ENCODE data around the gene TMEM168.
"Not testable (repeated sequence)": the region's sequence is repeated elsewhere in the genome, so short reads cannot be mapped to it uniquely, and the experiment has no call there.

The TMEM168 gene, protein sequence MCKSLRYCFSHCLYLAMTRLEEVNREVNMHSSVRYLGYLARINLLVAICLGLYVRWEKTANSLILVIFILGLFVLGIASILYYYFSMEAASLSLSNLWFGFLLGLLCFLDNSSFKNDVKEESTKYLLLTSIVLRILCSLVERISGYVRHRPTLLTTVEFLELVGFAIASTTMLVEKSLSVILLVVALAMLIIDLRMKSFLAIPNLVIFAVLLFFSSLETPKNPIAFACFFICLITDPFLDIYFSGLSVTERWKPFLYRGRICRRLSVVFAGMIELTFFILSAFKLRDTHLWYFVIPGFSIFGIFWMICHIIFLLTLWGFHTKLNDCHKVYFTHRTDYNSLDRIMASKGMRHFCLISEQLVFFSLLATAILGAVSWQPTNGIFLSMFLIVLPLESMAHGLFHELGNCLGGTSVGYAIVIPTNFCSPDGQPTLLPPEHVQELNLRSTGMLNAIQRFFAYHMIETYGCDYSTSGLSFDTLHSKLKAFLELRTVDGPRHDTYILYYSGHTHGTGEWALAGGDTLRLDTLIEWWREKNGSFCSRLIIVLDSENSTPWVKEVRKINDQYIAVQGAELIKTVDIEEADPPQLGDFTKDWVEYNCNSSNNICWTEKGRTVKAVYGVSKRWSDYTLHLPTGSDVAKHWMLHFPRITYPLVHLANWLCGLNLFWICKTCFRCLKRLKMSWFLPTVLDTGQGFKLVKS

DNA sequence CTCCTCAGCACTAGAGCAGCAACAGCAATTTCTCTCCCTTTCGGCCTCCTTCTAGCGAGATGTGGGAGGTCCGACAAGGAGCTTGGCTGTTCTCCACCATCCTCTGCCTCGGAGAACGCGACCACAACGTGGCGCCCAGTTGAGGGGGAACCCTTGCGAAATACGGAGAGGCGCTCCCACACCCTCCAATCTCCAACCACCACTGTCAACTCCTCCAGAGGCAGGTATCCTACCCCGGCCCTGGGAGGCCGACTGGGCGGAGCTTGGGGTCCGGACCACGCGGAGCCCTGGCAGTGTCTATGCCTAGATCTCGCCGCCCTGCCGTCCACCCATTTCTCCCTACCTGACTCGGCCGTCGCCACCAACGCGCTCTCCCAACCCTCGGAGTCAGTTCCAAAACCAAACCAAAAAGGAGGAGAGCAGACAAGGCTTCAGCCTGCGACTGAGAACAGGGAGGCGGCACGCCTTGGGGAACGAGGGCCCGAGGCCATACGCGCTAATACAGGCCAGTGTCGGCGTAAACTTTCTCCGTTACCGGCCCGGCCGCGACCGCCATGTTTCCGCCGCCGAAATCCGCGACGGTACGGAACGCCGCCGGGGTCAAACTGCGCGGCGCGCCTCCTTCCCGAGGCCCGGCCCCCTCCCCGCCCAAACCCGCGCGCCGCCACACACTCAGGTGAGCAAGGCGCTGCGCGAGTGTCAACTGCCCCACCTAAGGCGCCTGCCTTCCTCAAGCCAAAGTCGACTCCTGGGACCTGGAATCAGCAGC is at the start of gene TMEM168:
TMEM168 (minus strand) TSS at position 577 of the 769 bp plus-strand sequence. CDS start 5,568 bp downstream, outside the sequence.
- peak; percentile 84 for DNase-seq

DNA sequence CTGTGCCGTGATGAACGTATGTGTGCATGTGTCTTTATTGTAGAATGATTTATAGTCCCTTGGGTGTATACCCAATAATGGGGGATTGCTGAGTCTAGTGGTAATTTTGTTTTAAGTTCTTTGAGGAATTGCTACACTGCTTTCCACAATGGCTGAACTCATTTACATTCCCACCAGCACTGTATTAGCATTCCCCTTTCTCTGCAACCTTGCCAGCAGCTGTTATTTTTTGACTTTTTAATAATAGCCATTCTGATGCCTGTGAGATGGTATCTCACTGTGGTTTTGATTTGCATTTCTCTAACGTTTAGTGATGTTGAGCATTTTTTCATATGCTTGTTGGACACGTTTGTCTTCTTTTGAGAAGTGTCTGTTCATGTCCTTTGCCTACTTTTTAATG is 45.7 kb upstream of the TMEM168 start:
- DNase-seq: not testable (repeated sequence)

DNA sequence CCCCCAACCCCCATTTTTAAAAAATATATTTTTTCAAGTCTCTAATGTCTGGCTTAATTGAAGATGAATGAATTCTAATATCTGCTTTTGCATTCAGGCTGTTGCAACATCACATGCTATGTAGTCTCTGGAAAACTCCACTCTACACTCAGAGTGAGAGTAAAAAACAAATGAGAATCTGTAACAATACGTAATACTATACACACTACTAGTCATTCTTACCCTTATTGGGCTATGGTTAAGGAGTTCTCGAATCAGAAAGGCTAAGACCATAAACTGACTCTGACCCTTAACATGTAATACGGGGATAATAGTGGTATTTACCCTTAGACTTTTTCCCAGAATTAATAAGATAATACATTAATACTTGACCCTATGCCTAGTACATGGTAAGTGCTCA is 42.9 kb upstream of the TMEM168 start:
- DNase-seq: no peak

DNA sequence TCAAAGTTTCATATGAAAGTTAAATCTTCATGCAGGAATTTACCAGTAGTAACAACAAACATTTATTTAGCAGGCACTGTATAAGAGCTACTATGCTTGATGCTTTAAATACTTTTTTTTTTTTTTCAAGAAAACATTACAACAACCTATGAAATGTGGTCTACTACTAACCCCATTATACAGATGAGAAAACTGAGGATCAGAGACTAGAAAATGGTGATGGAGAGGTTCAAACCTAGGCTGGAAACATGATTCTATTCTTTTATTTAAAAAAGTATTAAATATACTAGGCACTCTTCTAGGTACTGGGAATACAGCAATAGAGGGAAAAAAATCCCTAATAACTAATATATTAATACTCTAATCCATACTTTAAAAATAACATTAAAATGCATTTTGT is 40.6 kb upstream of the TMEM168 start:
- no peak for DNase-seq

DNA sequence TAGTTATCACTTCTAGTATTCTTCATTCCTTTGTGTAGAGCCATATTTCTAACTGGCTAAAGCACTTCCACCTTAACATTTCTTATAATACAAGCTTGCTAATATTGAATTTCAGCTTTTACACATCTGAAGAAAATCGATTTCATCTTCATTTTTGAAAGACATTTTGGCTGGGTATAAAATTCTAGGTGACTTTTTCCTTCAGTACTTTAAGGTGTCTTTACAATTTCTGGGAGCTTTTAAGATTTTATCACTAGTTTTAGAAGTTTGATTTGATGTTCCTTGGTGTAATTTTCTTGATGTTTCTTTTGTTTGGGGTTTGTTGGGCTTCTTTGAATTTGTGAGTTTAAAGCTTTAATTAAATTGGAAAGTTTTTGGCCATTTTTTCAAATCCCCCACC is 38.5 kb upstream of the TMEM168 start:
- no peak for DNase-seq

DNA sequence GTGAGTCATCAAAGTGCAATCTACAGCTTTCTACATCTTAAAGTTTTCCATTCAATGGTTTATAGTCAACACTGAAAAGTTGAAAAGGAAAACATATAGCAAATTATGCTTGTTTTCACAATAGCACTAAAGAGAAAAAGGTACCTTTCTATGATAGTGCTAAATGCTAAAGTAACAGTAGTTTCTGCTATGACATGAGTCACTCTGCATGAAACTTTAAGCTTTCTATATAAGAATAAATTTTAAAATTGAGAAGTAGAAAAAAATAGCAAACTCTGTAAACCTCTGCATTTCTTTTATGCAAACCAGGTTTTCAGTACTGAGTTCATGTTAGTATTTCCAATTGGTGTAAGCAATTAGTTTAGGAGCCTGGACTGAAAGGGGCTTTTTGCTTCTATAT is 31.2 kb upstream of the TMEM168 start:
- no peak for DNase-seq

DNA sequence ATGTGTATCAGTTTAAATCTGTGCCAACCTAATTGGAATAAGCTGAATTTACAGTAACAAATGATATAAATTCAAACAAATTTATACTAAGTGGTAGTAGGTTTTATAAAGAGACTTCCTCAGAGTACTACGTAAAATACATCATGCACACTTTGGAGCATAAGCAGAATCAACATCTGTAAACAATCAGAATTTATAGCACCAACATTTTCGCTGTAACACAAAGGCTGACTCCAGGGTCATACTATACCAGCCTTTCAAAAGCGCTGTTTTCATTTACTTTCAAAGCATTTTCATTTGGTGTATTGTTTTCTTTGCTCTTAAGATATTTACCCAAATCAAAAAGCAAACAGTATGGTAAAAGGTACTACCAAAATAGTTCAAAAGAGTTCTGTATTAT is 29.3 kb upstream of the TMEM168 start:
- DNase-seq: no peak

DNA sequence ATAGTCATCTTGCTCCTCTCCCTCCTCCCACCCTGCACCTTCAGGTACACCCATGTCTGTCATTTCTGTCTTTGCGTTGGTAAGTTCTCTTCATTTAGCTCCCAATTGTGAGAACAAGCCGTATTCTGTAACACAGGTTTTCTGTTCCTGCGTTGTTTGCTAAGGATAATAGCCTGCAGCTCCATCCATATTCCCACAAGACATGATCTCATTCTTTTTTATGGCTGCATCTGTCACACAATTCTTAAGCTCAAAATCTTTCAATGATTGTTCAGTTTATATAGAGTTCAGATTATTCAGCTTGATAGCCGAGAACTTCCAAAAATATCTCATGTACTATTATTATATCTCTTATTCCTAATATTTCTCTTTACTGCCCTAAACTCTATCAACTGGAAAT is 16.0 kb upstream of the TMEM168 start:
- DNase-seq: no peak

DNA sequence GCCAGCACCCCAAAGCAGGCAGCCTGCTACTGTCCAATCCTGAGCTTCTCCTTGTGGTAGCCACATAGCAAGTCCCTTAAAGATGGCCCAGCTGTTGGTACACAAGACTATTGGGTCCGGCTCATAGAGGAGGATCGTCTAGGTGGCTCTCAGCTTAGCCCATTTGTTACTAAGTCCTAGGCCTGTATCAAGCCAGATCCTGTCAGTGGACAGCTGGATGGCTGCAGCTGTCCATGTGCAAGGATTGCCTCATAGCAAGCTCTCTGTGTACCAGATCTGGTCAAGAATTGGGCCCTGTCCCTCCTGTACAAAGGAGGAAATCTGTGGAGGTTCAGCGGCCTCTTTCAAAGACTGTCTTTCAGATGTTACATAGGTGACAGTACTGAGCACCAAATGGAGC is 12.2 kb upstream of the TMEM168 start:
- DNase-seq: no peak

DNA sequence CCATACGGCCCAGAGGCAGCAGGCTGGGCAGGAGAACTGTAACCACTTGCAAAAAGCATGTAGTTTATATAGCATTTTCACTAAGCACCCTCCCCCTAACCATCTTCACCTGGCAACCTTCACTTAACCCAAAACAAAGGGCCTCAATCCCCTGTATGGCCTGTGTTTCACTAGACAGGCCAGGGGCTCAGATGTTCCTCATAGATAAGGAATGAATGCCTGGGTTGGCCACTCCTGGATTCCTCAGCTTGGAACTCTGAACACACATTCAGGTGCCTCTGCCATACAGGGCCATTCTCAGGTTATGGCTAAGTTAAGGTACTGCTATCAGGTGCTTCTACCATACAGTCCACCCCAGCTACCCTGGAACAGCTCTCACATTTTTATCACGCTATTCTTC is 10.3 kb upstream of the TMEM168 start:
- DNase-seq: no peak

DNA sequence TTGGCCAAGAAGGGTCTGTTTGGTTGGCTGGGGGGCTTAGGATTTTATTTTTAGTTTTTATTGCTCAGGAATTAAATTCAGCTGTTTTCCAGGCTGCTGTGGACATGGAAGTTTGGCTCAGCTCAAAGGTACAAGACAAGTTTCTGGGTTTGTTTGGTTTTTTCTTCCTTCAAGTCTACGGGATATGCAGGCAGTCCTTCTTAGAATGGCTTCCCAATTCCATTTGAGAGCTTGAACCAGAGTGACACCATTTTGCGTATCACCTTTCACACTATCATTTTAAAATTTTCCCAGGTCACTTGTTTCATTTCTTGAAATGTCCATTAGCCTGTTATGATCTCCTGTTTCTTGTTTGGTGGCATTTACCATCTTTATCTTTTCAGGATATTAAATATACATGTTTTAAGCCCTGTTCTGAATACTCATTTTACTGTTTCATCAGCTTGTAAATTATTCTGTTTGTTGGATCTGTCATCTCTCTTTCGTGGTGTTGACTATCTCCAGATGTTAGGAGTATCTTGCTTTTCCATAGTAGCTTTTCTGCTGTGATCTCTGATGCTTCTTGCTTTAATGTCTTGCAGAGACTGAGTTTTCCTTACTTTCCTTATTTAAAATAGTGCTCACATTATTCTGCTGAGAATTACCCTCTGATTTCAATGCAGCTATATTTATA is 9.4 kb upstream of the TMEM168 start:
- no peak for DNase-seq

DNA sequence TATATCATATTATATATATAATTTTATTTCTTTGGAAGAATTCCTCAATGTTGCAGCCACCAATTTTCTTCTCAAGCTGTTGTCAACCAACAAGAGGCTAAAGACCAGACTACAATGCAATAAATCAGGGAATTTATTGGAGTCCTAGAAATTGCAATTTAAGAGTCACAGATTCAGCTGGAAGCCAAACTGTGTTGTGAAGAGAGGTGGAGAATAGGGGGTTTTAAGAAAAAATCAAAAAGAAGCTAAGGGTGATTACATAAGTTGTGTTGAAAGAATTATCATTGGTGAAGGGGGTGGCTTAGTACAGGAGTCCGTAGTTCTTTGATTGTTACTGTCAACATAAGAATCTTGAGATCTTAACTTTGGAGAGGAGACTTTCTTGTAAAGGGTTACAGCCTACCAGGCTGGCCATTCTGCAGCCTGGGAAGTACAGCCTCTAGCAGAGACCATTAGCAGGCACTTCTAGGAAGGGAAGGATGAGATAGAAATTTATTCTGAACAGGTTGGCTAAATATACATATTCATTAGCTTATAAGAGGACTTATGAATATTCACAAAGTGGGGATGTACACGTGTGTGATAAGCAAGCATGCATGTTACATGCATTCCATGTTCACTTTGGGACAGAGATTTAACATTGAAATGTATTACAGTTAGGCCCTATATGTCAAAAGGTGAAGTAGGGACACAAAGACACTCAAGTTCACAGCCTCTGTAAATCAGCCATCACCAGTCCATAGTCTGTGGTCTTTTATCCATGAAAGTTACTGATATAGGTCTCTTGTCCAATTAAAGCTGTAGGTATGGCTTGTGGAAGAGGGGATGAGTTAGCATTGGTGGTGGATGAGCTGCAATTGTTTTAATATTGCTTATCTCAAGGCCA is 8.3 kb upstream of the TMEM168 start:
- DNase-seq: no peak

DNA sequence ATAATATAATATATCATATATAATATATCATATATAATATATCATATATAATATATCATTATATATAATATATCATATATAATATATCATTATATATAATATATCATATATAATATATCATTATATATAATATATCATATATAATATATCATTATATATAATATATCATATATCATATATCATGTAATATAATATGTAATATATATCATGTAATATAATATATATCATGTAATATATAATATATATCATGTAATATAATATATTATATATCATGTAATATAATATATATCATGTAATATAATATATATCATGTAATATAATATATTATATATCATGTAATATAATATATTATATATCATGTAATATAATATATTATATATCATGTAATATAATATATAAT is 6.4 kb upstream of the TMEM168 start:
- not testable (repeated sequence) for DNase-seq

DNA sequence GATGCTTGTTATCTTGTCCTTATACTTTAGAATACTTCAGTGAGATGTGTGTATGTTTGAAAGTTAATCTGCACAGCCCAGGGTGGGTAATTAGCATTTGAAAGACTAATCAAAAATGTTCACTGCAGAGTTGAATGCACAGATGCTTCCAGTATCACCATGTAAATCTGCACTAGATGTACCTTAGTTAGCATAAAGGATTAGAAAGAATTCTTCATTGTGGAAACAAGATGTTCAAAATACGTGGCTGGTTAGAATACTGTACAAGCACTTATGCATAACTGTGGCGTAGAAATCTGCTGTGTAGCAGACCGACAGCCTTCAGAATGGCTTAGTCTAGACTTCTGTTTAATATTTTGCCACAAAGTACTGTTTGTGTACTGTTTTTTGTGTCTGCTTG is 2.2 kb upstream of the TMEM168 start:
- no peak for DNase-seq

DNA sequence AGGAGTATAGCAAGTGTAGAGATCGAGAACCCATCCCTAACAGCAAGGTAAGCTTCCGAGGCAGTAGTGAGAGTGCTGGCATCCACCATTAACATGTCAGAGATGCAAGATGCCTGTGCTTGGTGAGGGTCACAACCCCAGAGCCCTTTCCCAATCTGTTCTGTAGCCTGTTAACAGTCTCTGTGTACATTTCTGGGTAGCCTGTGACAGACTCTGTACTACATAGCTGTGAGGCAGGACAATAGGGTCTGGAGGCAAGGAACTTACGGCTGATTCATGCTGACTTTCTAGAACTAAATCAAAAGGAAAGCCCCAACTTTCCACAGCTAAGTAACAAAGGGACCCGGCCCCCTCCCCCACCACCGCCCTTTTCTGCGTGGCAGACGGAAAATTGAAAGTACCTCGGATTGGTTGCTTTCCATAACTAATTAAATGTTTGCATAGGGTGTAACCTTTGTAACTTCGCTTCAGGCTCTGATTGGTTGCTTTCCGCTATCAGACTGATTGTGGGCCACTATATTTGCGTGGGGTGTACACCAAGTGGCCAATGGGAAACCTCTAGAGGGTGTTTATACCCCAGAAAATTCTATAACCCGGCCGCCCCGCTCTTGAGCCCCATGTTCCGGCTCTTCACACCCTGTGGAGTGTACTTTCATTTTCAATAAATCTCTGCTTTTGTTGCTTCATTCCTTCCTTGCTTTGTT is 1.4 kb upstream of the TMEM168 start:
- DNase-seq: no peak

DNA sequence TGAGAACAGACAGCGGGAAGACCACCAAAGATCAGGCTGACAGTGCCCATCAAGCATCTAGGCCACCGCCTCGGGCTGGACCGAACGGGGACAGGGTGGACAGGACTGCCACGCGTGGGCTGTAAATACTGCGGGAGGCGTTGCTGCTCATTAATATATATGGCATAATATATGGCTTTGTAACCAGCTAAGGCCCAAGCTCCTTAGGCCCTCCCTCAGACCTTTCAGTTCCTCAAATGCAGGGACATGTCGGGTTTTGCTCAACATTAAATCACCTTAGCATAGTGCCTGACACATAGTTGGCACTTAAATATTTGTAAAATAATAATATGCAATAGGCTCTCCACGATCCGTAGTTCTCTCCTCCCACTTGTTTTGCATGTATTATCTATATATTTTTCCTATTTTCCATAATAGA is 402 bp upstream of the TMEM168 start:
- DNase-seq: no peak

DNA sequence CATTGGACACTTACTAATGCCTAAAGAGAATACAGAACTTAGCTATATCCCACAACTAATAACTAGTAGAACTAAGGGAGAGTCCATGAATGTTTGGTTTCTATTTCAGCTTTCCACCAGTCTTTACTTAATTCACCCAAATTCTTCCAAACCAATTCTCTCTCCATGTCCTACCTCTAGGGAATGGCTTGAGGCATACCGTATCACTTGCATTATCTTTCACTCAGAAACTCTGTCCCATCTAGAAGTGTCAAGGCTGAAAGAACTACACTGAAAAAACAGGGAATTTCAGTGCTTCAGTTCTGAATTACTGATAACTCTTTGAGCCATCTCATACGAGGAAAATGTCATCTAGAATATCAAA is 758 bp downstream of the TMEM168 start:
- no peak for DNase-seq

DNA sequence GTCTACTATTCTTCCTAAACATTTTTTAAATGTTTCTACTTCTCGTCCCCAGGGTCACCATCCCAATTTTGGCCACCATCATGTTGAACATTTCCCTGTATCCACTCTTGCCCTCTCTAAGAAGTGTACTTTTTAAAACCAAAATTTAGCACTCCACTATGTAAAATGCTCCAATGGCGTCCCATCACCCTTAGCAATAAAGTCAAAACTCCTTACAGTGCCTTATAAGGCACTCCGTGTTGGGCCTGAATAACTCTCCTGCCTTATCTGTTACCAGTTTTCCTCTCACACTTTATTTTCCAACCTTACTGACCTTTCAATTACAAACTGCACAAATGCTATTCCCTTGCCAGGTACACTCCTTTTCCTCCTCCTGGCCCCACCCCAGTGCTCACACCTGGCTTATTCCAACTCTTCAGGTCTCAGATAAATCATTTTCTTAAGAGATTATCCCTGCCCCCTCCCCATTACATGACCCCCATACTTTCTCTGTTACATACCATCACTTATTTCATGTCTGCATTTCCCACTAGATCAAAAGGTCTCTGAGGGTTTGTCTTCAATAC is 1.3 kb downstream of the TMEM168 start:
- DNase-seq: no peak

DNA sequence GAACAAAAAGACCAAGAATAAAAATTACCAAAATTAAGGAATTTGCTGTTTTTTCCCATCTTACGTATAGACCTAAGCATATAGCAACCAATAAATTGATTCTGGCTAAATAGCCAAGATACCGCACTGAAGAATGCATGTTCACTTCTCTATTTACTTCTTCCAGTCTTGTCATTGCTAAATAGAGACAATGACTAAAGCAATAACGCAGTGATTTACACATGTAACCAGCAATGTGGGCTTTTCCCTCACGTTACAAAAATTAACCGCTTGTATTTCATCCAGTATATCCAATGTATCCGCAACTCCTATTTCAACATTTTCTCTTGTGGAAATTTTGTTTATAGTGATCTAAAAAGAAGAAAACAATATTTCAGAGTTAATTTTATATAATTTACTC is 5.6 kb downstream of the TMEM168 start:
- DNase-seq: no peak

DNA sequence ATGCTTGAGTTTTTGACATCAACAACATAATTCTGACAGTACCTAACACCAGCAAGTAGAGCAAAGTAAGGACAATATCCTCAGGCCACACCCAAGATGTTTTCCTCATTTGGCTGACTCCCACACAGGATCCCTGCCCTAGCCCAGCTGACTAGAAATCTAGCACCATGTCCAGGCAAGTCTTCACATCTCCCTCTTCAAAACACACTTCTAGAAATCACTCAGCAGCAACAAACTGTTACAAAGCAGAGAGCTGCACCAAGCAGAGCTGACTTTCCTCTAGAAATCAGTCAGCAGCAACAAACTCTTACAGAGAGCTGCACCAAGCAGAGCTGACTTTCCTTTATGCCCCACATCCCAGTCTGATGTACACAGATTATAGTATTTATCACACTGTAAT is 7.7 kb downstream of the TMEM168 start:
- peak; percentile 90 for DNase-seq

DNA sequence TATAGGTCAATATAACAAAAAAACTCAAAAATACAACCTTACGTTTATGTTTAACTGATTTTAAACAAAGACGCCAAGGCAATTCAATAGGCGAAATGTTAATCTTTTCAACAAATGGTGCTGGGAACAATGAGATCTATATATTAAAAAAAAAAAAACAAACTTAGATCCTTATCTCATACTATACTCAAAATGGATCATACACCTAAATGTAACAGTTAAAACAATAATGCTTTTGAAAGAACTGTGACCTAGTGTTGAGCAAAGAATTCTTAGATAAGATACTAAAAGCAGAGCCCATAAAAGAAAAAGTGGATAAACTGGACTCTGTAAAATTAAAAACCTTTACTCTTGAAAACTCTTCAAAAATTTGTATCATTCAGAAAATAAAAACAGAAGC is 8.6 kb downstream of the TMEM168 start:
- no peak for DNase-seq
